Endothelial cell of umbilical vein (primary cell): Measurements from ENCODE around the gene EPS8.

Experiments
- CTCF ChIP-seq, 2 donors: IDR thresholded peaks; 1 replicate in 1 of 2; 2 replicates in 1 of 2; pipeline ENCODE4 v1.5.1; 2011; ENCODE audit warnings: low read length in 2 of 2, mild to moderate bottlenecking in 2 of 2, moderate library complexity in 2 of 2, control low read depth in 1 of 2, inconsistent platforms in 1 of 2, low read depth in 1 of 2; ENCODE audit not compliant: insufficient read depth in 1 of 2; ENCODE audit errors: extremely low read depth in 1 of 2
- POLR2A ChIP-seq: IDR thresholded peaks from 2 replicates; pipeline ENCODE4 v1.6.1; 2012; ENCODE audit warnings: low read depth, mild to moderate bottlenecking, control low read depth, low read length
- POLR2AphosphoS5 ChIP-seq: IDR thresholded peaks from 2 replicates; pipeline ENCODE4 v1.6.1; 2012; ENCODE audit warnings: low read depth, mild to moderate bottlenecking, control low read depth, low read length, moderate library complexity; ENCODE audit not compliant: insufficient read depth

GRCh38 chr12:15749937-15750336 is 39.3 kb downstream of the EPS8 start:
- TF ChIP-seq POLR2AphosphoS5 (no peak), CTCF (IDR thresholded peaks at IDR 0.05; ENCODE audit: extremely low read depth in 1 of 2, insufficient read depth in 1 of 2, low read depth in 1 of 2, low read length in 2 of 2) (no peak), POLR2A (no peak)
